GM18499 (cell line): ENCODE data around the gene SERPINE2.

Experiments used
- ATAC-seq: cut with Tn5 transposase; IDR thresholded peaks from one replicate; pipeline ENCODE4 v1.9.1; 2021; ENCODE audit warnings: moderate number of reproducible peaks; ENCODE audit not compliant: insufficient read depth, unreplicated experiment

Gene SERPINE2

GRCh38 chr2:224055101-224055500, 16.0 kb upstream of the SERPINE2 start:
- no peak for ATAC-seq

DNA sequence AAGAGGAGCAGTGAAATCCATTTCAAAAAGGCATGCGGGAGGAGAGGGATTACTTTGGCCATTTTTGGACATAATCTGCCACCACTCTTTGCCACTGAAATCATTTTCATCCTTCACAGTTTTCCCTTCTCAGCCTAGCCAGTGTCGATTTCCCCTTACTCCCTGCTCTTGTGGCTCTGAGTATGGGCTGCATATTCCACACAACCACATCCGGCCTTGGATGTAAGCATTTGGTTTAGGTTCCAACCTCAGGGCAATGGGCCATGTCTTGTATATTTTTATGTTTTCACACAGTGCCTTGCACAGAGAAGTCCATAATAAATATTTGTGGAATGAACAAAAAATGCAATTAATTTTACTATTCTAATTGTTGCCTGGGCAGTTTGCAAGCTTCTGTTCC, 7.7 kb upstream of the SERPINE2 start:
- ATAC-seq = no peak

DNA sequence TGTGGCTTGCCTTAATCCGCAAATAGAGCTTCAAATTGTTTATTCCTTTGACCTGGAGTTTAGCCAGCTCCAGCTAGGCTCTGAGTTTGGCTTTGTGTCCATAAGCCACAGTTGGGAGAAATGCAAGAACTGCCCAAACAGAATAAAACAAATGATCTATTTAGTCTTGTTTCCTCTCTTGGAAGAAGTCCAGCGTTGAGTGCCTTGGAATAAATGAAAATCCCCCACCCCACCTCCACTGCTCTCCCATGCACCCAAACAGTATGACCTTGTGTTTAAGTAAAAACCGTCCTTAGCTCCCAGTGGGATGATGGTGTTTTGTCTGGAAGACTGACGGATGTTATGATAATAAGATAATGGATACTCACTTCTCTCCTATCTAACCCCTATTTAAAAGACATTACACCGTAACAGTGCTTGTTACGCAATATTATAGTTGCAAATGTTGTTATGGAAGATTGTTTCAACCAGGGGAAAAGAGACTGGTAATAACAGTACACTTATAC, 3.2 kb upstream of the SERPINE2 start:
- ATAC-seq = no peak

DNA sequence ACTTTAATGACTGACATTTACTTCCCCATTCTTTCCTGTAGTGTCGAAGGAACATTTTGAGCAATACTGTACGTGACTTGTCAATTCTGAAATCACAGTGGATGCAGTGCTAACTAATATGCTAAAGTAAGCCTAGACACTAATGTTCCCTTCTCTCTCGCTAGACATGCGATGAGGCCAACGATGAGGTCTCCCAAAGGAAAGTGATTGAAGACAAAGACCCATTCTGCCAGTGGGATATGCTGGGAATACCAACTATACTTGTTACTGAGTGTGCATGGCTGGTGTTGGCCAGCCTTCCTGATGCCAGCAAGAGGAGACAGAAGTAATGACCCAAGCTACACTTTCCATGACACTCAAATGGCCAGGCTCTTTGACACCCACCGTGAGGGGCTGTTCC, 2.5 kb upstream of the SERPINE2 start:
- no peak for ATAC-seq

GRCh38 chr2:224040753-224041152, 1.7 kb upstream of the SERPINE2 start:
- no peak for ATAC-seq

GRCh38 chr2:224039770-224040440, 819 bp upstream of the SERPINE2 start:
- ATAC-seq = no peak

- ATAC-seq = no peak
Measured at GRCh38 chr2:224038830-224039079, 331 bp downstream of the SERPINE2 start.

DNA sequence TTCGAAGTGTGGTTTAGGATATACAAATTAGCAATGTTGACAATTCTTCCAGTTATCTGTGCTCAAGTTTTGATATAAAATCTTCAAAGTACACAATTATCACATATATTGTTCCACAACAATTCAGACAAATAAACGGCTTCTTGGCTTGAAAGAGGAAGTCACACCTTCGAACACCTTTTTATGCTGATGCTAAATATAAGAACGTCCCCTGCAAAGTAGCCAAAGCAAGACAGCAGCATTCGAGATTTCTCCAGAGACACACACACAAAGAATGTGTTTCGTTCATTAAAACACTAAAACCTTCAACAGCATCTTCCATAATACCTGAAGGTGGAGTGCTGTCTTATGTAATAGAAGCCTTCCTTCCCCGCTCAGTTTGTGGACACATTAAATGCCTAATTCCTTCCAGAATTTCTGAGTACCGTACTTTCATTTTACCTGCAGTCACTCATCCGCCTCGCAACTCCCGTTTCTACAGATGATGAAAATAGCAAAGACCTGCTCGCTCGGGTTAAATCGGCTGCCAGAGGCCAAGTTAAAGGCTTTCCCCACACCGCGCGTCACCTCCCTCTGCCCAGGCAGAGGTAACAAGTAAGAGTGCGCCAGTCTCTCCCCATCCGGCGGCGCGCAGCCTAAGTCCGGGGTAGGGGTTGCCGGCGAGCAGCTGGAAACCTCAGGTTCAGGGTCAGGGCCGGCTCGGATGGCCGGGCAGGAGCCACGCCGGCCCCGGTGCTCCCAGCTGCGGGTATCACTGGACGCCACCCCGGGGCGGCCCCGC, 847 bp downstream of the SERPINE2 start:
- no peak for ATAC-seq

GRCh38 chr2:224036731-224037361, 2.2 kb downstream of the SERPINE2 start:
- ATAC-seq = no peak

- no peak for ATAC-seq
Measured at GRCh38 chr2:224034017-224034416, 5.1 kb downstream of the SERPINE2 start.

GRCh38 chr2:224033601-224034000, 5.5 kb downstream of the SERPINE2 start:
- no peak for ATAC-seq

DNA sequence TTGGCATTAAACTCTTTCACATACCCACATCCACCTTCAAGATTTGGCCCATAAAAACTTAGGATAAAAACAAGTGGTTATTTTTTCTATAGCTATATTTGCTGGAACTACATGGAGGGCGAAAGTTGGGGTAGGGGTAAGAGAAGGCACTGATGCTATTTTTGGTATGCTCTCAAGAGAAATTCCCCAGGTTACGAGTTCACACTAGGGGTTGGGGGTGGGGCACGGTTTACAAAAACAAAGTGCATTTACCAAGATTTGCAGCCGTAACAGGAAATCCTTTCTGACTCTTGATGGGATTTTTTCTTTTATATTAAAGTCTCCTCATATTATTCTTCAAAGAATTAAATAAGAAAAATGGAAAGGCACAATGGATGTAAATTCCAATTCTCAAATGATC, 6.8 kb downstream of the SERPINE2 start:
- ATAC-seq = no peak

DNA sequence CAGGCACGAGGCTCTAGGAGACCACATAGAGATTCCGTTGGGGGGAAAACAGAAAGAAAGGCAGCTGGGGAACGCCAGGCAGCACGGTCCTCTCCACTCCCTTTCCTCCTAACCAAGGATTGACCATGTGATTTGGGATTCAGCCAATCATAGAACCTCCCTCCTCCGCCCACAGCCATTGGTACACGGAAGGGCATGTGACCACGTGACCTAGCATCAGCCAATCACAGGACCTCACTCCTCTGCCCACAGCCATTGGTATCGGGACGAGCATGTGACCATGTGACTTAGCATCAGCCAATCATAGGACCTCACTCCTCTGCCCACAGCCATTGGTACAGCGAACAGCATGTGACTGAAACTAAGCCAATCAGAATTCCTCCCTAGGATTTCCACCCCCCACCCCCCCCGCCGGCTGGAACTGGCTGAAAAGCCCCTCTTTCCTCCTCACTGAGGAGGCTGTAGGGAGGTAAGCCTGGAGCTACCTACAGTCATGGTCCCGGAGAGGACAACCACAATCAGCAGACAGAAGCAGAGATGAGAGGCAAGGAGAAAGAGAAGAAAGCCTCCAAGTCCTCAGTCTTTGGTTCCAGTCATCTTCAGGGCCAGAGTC, 7.6 kb downstream of the SERPINE2 start:
- ATAC-seq = no peak

GRCh38 chr2:224030786-224031185, 8.3 kb downstream of the SERPINE2 start:
- ATAC-seq = no peak

DNA sequence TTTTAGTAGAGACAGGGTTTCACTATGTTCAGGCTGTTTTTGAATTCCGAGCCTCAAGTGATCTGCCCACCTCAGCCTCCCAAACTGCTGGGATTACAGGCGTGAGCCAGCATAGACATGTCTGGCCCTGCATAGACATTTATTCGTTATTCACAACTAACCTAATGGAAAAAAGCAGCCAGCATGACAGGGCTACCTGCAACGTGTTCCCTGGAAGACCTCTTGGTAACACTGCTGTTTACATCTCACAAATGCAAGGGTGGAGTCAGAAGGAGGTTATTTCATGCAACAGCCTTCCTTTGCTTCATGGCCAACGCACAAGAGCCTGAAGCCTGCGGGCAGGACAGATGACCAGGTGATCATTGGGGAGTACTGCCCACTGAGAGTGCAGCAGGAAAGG, 9.2 kb downstream of the SERPINE2 start:
- ATAC-seq = no peak

DNA sequence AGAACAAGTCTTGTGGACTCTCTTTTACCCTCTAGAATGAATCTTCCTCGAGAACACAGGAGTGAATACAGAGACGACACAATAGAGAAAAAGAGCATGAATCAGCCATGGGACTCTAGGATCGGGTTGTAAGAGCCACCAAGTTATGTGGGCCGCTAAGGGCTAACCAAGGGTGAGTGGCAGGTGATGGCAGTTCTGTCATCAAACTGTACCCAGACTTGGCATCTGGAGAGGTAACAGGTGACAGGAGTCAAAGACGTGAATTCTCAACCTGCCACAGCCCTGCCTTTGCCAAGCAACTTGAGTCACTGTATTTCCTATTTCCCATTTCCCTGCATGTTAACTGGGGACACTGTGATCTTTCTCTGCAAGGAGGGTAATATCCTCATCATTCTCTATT, 11.2 kb downstream of the SERPINE2 start:
- ATAC-seq = no peak

DNA sequence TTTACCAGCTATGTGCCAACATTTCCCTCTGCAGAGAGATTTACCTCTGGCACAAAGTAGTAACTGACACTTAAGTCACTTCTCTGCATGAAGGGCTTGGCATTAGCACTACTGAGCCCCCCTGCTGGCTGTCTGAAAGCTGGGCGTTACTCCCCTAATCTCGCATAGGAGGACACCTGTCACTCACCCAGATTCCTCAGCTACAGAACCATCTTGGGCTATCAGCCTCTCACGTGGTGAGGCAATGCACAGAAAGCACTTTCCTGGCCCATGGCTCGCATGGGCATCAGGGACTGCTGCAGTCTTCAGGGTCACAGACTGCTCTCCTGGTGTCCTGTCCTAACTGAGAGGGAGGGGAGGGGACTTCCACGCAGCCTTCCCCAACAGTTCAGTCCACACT, 12.0 kb downstream of the SERPINE2 start:
- ATAC-seq = no peak

- peak; percentile 93 for ATAC-seq
Measured at GRCh38 chr2:224025874-224026273, 13.2 kb downstream of the SERPINE2 start.

GRCh38 chr2:224024270-224024669, 14.8 kb downstream of the SERPINE2 start:
- no peak for ATAC-seq

DNA sequence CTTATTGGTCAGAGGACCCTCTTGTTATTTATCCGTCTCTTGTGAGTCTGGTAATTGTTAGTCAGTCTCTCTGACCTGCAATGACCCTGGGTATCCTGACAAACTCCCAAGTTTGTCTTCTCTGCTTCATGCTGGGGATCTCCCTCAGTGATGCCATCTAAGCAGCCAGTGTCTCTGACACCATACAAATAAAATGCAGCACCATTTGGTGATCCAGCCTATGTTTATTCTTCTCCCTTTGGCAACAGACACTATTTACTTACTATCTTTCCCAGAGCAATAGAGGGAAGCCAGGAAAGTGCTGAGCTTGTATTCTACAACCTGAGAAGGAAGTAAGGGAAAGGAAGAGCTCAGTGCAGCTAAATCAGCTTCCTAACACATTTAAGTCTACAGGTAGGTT, 15.9 kb downstream of the SERPINE2 start:
- no peak for ATAC-seq

GRCh38 chr2:224022486-224022885, 16.6 kb downstream of the SERPINE2 start:
- ATAC-seq = no peak
